Measurements from ENCODE around the gene AK5.

Gene AK5

GRCh38 chr1:77499466-77499865 is 217.6 kb downstream of the AK5 start:
- Histone ChIP-seq H3K27me3 (replicated peaks; ENCODE audit: insufficient read depth, low read length) (no peaks in the 10 kb centered on the region), H3K79me2 (ENCODE audit: low read length) (no peaks in the 10 kb centered on the region), H3K9me3 (replicated peaks; ENCODE audit: insufficient read depth, low read length) (no peaks in the 10 kb centered on the region), H3K9me2 (replicated peaks; ENCODE audit: insufficient read depth, low read length) (no peaks in the 10 kb centered on the region), H2AFZ (ENCODE audit: low read length) (no peak overlapping the region), H3K4me1 (ENCODE audit: low read length) (no peaks in the 10 kb centered on the region), H3K4me2 (ENCODE audit: low read depth, low read length) (no peak overlapping the region), H3F3A (ENCODE audit: insufficient read depth, low read length) (no peaks in the 10 kb centered on the region), H3K27ac (ENCODE audit: low read length) (no peak overlapping the region), H3K36me3 (replicated peaks; ENCODE audit: insufficient read depth, low read length) (no peaks in the 10 kb centered on the region), H4K20me1 (ENCODE audit: insufficient read depth, low read length) (no peaks in the 10 kb centered on the region), H3K4me3 (ENCODE audit: low read length) (no peak overlapping the region), H3K9ac (ENCODE audit: low read length) (no peak overlapping the region)
- TF ChIP-seq EZH2phosphoT487 (IDR thresholded peaks at IDR 0.05; ENCODE audit: low read length) (no peak), EZH2 (optimal IDR thresholded peaks at IDR 0.05; ENCODE audit: low read depth, low read length) (no peak)
- TF ChIP-seq, protein P1, sequence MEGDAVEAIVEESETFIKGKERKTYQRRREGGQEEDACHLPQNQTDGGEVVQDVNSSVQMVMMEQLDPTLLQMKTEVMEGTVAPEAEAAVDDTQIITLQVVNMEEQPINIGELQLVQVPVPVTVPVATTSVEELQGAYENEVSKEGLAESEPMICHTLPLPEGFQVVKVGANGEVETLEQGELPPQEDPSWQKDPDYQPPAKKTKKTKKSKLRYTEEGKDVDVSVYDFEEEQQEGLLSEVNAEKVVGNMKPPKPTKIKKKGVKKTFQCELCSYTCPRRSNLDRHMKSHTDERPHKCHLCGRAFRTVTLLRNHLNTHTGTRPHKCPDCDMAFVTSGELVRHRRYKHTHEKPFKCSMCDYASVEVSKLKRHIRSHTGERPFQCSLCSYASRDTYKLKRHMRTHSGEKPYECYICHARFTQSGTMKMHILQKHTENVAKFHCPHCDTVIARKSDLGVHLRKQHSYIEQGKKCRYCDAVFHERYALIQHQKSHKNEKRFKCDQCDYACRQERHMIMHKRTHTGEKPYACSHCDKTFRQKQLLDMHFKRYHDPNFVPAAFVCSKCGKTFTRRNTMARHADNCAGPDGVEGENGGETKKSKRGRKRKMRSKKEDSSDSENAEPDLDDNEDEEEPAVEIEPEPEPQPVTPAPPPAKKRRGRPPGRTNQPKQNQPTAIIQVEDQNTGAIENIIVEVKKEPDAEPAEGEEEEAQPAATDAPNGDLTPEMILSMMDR (IDR thresholded peaks at IDR 0.05; ENCODE audit: low read length): no peak
- no peak for DNase-seq

DNA sequence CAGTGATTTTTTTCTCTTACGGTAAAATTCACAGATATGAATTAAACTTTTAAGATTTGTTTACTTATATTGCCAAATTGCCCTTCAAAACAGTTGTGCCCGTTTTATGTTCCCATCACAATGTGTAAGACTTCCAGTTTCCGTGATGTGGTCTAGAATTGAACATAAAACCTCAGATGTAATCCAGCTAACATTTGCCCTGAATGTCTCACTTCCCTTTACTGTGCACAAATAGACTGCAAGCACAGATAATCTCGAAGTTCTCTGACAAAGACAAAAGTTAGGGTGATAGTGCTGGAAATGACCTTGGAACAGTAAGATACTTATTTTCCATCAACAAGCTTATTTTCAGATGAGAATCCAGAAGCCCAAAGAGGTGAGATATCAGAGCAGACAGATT is 223.2 kb downstream of the AK5 start:
- no peak for DNase-seq
- no peak overlapping the region for H3K4me3 ChIP-seq (ENCODE audit: low read length)
- H3K9me2 ChIP-seq (replicated peaks; ENCODE audit: insufficient read depth, low read length): no peaks in the 10 kb centered on the region
- no peak overlapping the region for H3K9ac ChIP-seq (ENCODE audit: low read length)
- H3K4me1 ChIP-seq (ENCODE audit: low read length): no peaks in the 10 kb centered on the region
- H3K27me3 ChIP-seq (replicated peaks; ENCODE audit: insufficient read depth, low read length): no peaks in the 10 kb centered on the region
- no peaks in the 10 kb centered on the region for H3K9me3 ChIP-seq (replicated peaks; ENCODE audit: insufficient read depth, low read length)
- no peak overlapping the region for H2AFZ ChIP-seq (ENCODE audit: low read length)
- H3K4me2 ChIP-seq (ENCODE audit: low read depth, low read length): no peak overlapping the region
- H3F3A ChIP-seq (ENCODE audit: insufficient read depth, low read length): no peaks in the 10 kb centered on the region
- no peaks in the 10 kb centered on the region for H3K36me3 ChIP-seq (replicated peaks; ENCODE audit: insufficient read depth, low read length)
- no peaks in the 10 kb centered on the region for H3K79me2 ChIP-seq (ENCODE audit: low read length)
- TF ChIP-seq EZH2phosphoT487 (IDR thresholded peaks at IDR 0.05; ENCODE audit: low read length): no peak
- TF ChIP-seq, protein P1 (IDR thresholded peaks at IDR 0.05; ENCODE audit: low read length): no peak
- no peaks in the 10 kb centered on the region for H4K20me1 ChIP-seq (ENCODE audit: insufficient read depth, low read length)
- H3K27ac ChIP-seq (ENCODE audit: low read length): no peak overlapping the region

DNA sequence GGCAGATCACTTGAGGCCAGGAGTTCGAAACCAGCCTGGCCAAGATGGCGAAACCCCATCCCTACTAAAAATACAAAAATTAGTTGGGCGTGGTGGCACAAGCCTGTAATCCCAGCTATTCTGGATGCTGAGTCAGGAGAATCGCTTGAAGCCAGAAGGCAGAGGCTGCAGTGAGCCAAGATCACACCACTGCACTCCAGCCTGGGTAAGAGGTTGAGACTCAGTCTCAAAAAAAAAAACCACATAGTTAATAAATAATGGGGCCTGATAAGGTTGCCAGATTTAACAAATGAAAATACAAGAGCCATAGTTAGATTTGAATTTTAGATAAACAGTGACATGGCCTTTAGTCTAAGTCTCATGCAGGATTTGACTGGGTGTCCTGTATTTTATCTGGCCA is 225.0 kb downstream of the AK5 start:
- TF ChIP-seq EZH2 (optimal IDR thresholded peaks at IDR 0.05; ENCODE audit: low read depth, low read length): no peak
- TF ChIP-seq, protein P1 (IDR thresholded peaks at IDR 0.05; ENCODE audit: low read length): no peak
- no peak for TF ChIP-seq EZH2phosphoT487 (IDR thresholded peaks at IDR 0.05; ENCODE audit: low read length)
- Histone ChIP-seq H3K27me3 (replicated peaks; ENCODE audit: insufficient read depth, low read length) (no peaks in the 10 kb centered on the region), H3F3A (ENCODE audit: insufficient read depth, low read length) (no peaks in the 10 kb centered on the region), H3K4me3 (ENCODE audit: low read length) (no peak overlapping the region), H3K9ac (ENCODE audit: low read length) (no peak overlapping the region), H3K36me3 (replicated peaks; ENCODE audit: insufficient read depth, low read length) (no peaks in the 10 kb centered on the region), H3K79me2 (ENCODE audit: low read length) (no peaks in the 10 kb centered on the region), H3K27ac (ENCODE audit: low read length) (no peak overlapping the region), H3K4me1 (ENCODE audit: low read length) (no peaks in the 10 kb centered on the region), H2AFZ (ENCODE audit: low read length) (no peak overlapping the region), H3K9me2 (replicated peaks; ENCODE audit: insufficient read depth, low read length) (no peaks in the 10 kb centered on the region), H3K9me3 (replicated peaks; ENCODE audit: insufficient read depth, low read length) (no peaks in the 10 kb centered on the region), H4K20me1 (ENCODE audit: insufficient read depth, low read length) (no peaks in the 10 kb centered on the region), H3K4me2 (ENCODE audit: low read depth, low read length) (no peak overlapping the region)
- DNase-seq: no peak

Measured in MM.1S (cell line).